Epithelial cell of proximal tubule (primary cell): ENCODE results near the gene LRRC59. TPM values are rescaled to one million over a fixed set of nuclear protein-coding genes. Genes with fewer than 3 reads are reported as not detected.

Experiments
- DNase-seq: peaks from one replicate; pipeline ENCODE4 v3.0.0-alpha.2; 2011; ENCODE audit warnings: low read depth
- H3K4me3 ChIP-seq: 2 replicates; pipeline ENCODE4 v1.5.1; 2011; ENCODE audit warnings: low read depth, mild to moderate bottlenecking, low read length
- CTCF ChIP-seq: conservative IDR thresholded peaks from 2 replicates; pipeline ENCODE4 v1.5.1; 2012; ENCODE audit warnings: low read depth, mild to moderate bottlenecking, low read length
- total RNA-seq: library from RNA; depleted of rRNA; stranded (reverse); fragments of >200 nt; gene quantifications from 2 replicates; pipeline ENCODE4 v1.2.3, GENCODE V29; 2015

Gene LRRC59
- total RNA-seq, 1 donor from 2014 or later = 147 TPM

- no peak for DNase-seq
- no peak for TF ChIP-seq CTCF
These were observed 32.2 kb downstream of the LRRC59 start for GRCh38 chr17:50365165-50365564.

GRCh38 chr17:50364715-50365114 lies 32.6 kb downstream of the LRRC59 start:
- TF ChIP-seq CTCF = no peak
- no peak for DNase-seq

More at GRCh38 chr17:50365165-50365564, 32.2 kb downstream of the LRRC59 start:
- H3K4me3 ChIP-seq = no peak overlapping the region

GRCh38 chr17:50364061-50364458 lies 33.3 kb downstream of the LRRC59 start:
- TF ChIP-seq CTCF = no peak
- H3K4me3 ChIP-seq = no peak overlapping the region
- DNase-seq = no peak

More at GRCh38 chr17:50364715-50365114, 32.6 kb downstream of the LRRC59 start:
- no peak overlapping the region for H3K4me3 ChIP-seq

- no peak overlapping the region for H3K4me3 ChIP-seq
- TF ChIP-seq CTCF = no peak
- no peak for DNase-seq
These were observed 33.9 kb downstream of the LRRC59 start for GRCh38 chr17:50363217-50364060.

- no peak for TF ChIP-seq CTCF
- no peak for DNase-seq
These were observed 34.7 kb downstream of the LRRC59 start for GRCh38 chr17:50362661-50363060.

GRCh38 chr17:50361561-50362480 lies 35.5 kb downstream of the LRRC59 start:
- peak; percentile 82 for TF ChIP-seq CTCF
- DNase-seq = peak; percentile 25
- no peak overlapping the region for H3K4me3 ChIP-seq

More at GRCh38 chr17:50362661-50363060, 34.7 kb downstream of the LRRC59 start:
- H3K4me3 ChIP-seq = no peak overlapping the region
